GM10248 (cell line): ENCODE measurements around the gene ADORA1.

ENCODE experiments used
- CTCF ChIA-PET: fragments of 300-600 bp; sonication (Branson Sonifier 250); formaldehyde crosslinking; extraction: SDS; loops from one replicate; lab custom pipeline; 2021; ENCODE audit warnings: antibody characterized with exemption; lab: Yijun Ruan, JAX
- POLR2A ChIA-PET: fragments of 350-650 bp; sonication (Branson Sonifier 250); formaldehyde crosslinking; extraction: SDS; loops from one replicate; lab custom pipeline; 2020; ENCODE audit warnings: antibody characterized with exemption; lab: Yijun Ruan, JAX
- DNase-seq: peaks from one replicate; pipeline ENCODE4 v3.0.0; 2012; ENCODE audit errors: extremely low spot score
- TF ChIP-seq, protein P1 (sequence below): IDR thresholded peaks from 2 replicates; pipeline ENCODE4 v1.5.1; 2012; ENCODE audit warnings: mild to moderate bottlenecking, low read depth; ENCODE audit errors: extremely low read depth, missing control alignments, control extremely low read depth

Gene ADORA1

DNA sequence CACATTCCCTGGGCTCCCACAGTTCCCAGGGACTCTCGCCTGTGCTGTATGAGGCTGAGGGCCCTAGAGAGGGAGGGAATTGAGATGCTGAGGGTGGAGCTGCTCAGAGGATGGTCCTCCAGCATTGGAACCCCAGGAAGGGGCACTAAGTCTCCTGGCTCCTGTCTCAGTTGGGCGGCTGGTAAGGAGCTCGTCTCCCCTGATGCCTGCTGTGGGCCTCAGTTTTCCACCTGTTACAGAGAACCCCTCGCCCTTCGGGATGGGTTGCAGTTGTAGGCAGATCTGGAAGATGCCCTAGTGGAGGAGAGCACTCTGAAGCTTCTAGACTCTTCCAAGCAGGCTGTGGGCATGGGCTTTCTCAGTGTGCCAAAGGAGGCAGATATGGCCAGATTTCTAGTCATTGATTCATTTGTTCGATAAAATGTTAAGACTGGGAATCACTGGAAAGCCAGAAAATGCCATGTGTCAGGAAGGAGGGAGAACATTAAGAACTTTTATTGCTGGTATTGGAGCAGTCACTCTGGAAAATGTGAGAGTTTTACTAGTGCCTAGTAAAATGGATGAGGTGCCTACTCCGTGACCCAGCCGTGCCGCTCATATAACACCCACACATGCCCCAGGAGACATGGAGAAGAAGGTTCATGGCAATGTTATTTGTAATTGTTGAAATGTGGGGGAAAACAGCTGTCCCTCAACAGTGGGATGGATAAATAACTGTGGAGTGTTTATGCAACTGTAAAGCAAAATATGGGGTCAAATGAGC, 48.9 kb downstream of the ADORA1 start:
- CTCF ChIA-PET: no interaction called here
- DNase-seq: no peak
- POLR2A ChIA-PET: no interaction called here
- TF ChIP-seq, protein P1, sequence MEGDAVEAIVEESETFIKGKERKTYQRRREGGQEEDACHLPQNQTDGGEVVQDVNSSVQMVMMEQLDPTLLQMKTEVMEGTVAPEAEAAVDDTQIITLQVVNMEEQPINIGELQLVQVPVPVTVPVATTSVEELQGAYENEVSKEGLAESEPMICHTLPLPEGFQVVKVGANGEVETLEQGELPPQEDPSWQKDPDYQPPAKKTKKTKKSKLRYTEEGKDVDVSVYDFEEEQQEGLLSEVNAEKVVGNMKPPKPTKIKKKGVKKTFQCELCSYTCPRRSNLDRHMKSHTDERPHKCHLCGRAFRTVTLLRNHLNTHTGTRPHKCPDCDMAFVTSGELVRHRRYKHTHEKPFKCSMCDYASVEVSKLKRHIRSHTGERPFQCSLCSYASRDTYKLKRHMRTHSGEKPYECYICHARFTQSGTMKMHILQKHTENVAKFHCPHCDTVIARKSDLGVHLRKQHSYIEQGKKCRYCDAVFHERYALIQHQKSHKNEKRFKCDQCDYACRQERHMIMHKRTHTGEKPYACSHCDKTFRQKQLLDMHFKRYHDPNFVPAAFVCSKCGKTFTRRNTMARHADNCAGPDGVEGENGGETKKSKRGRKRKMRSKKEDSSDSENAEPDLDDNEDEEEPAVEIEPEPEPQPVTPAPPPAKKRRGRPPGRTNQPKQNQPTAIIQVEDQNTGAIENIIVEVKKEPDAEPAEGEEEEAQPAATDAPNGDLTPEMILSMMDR: no peak

- POLR2A ChIA-PET: no interaction called here
- no peak for DNase-seq
- TF ChIP-seq, protein P1: no peak
- CTCF ChIA-PET: interaction anchor here (1.0 kb wide), 1 partner anchor 10 kb away, joined by 3 read pairs; no protein-coding TSS in a partner anchor
These were observed 49.5 kb downstream of the ADORA1 start for GRCh38 chr1:203177036-203177405.

DNA sequence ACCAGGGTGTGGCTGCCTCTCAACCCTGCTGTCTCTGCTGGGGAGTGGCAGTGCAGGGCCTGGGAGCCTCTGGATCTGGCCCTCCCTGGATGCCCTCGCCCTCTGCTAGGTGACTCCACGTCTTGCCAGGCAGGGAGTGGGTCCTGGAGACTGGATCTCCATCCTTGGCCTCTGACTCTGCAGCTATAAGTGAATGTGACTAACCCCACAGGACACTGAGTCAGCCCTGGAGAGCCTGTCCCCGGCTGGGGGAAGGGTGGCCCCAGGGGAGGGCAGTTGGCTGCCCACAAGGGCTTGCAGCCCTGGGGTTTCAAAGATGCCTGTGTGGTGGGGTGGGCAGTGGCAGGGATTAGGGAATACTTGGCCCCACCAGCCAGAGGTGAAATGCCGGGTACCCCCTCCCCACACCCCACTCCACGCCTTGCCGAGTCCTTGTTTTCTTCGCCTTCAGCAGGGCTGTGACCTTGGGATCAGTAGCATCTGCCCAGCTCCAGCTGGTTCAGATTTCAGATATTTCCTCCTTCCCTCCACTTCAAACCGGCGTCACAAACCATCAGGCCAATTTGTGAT, 50.0 kb downstream of the ADORA1 start:
- DNase-seq: no peak
- TF ChIP-seq, protein P1: no peak
- CTCF ChIA-PET: interaction anchor here (1.0 kb wide), 1 partner anchor 10 kb away, joined by 3 read pairs; no protein-coding TSS in a partner anchor
- POLR2A ChIA-PET: no interaction called here

DNA sequence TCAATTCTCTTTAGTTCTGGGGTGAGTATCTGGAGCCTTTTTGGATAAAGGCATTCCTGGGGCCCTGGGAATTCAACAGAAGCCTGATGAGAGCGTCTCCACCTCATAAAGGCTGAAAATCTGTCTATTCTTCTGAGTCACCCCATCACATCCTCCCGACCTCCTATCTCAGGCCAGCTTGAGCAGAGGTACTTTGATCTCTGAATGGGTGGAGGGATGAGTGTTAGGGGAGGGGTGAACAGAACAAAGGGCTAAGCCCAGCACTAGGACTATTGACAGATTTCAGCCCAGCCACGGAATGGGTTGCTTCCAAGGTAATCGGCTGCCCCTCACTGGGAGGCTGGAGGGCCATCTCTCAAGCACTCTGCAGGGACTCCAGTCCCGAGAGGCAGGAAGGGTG, 50.6 kb downstream of the ADORA1 start:
- DNase-seq: no peak
- TF ChIP-seq, protein P1: no peak
- CTCF ChIA-PET: interaction anchor here (1.0 to 1.4 kb wide), 6 partner anchors 9 to 139 kb away, joined by 3 to 4 read pairs (median 4); no protein-coding TSS in a partner anchor
- POLR2A ChIA-PET: no interaction called here

- POLR2A ChIA-PET: no interaction called here
- no peak for DNase-seq
- TF ChIP-seq, protein P1: no peak
These were observed 51.5 kb downstream of the ADORA1 start for GRCh38 chr1:203178821-203179666.

GRCh38 chr1:203179667-203180005, 52.1 kb downstream of the ADORA1 start:
- ChIA-PET CTCF (interaction anchor here (1.1 kb wide), 1 partner anchor 90 kb away, joined by 3 read pairs; no protein-coding TSS in a partner anchor), POLR2A (no interaction called here)
- TF ChIP-seq, protein P1: no peak
- no peak for DNase-seq

More at GRCh38 chr1:203178821-203179666, 51.5 kb downstream of the ADORA1 start:
- CTCF ChIA-PET: interaction anchor here (1.0 to 1.4 kb wide), 6 partner anchors 10 to 140 kb away, joined by 3 to 4 read pairs (median 4); no protein-coding TSS in a partner anchor
